GM18520 (cell line): Measurements from ENCODE around the gene MKLN1.
"Not testable (repeated sequence)": the region's sequence is repeated elsewhere in the genome, so short reads cannot be mapped to it uniquely, and the experiment has no call there.

Experiments
- ATAC-seq: cut with Tn5 transposase; IDR thresholded peaks from one replicate; pipeline ENCODE4 v1.9.1; 2021; ENCODE audit not compliant: unreplicated experiment

The MKLN1 gene

GRCh38 chr7:131307627-131308026, 20.0 kb upstream of the MKLN1 start:
- no peak for ATAC-seq

- ATAC-seq: no peak
These were observed 14.8 kb upstream of the MKLN1 start for GRCh38 chr7:131312838-131313237.

GRCh38 chr7:131320603-131321002, 7.1 kb upstream of the MKLN1 start:
- no peak for ATAC-seq

GRCh38 chr7:131321656-131322055, 6.0 kb upstream of the MKLN1 start:
- ATAC-seq: no peak

- ATAC-seq: no peak
These were observed 5.6 kb upstream of the MKLN1 start for GRCh38 chr7:131322061-131322460.

GRCh38 chr7:131322861-131323260, 4.8 kb upstream of the MKLN1 start:
- no peak for ATAC-seq

GRCh38 chr7:131325179-131325840, 2.4 kb upstream of the MKLN1 start:
- no peak for ATAC-seq

- no peak for ATAC-seq
These were observed 1.1 kb upstream of the MKLN1 start for GRCh38 chr7:131326576-131326975.

- no peak for ATAC-seq
These were observed 539 bp upstream of the MKLN1 start for GRCh38 chr7:131327049-131327625.

GRCh38 chr7:131328377-131329175, 900 bp downstream of the MKLN1 start:
- no peak for ATAC-seq

- ATAC-seq: no peak
These were observed 1.5 kb downstream of the MKLN1 start for GRCh38 chr7:131329176-131329570.

GRCh38 chr7:131330299-131330698, 2.6 kb downstream of the MKLN1 start:
- ATAC-seq: no peak

- no peak for ATAC-seq
These were observed 4.1 kb downstream of the MKLN1 start for GRCh38 chr7:131331806-131332205.

- ATAC-seq: not testable (repeated sequence)
These were observed 5.1 kb downstream of the MKLN1 start for GRCh38 chr7:131332729-131333128.

GRCh38 chr7:131335639-131336381, 8.1 kb downstream of the MKLN1 start:
- no peak for ATAC-seq

- ATAC-seq: no peak
These were observed 9.3 kb downstream of the MKLN1 start for GRCh38 chr7:131336956-131337355.

GRCh38 chr7:131338173-131338572, 10.5 kb downstream of the MKLN1 start:
- ATAC-seq: no peak

GRCh38 chr7:131338691-131339390, 11.2 kb downstream of the MKLN1 start:
- no peak for ATAC-seq

GRCh38 chr7:131341690-131342089, 14.0 kb downstream of the MKLN1 start:
- ATAC-seq: no peak

- ATAC-seq: no peak
These were observed 15.3 kb downstream of the MKLN1 start for GRCh38 chr7:131342864-131343442.
